Peyer's patch (tissue), 4 donors: ENCODE results near the gene GTF2A2. TPM values are rescaled to one million over a fixed set of nuclear protein-coding genes. Genes with fewer than 3 reads are reported as not detected.

Experiments used
- DNase-seq, 3 donors: peaks; one replicate each; pipeline ENCODE4 v3.0.0-alpha.2; 2017 to 2019
- H3K27ac ChIP-seq, 4 donors: fragments of 200-600 bp; sonication (generic); one replicate each; pipeline ENCODE4 v1.5.1; 2016 to 2019
- H3K27me3 ChIP-seq, 2 donors: fragments of 200-600 bp; sonication (generic); one replicate each; pipeline ENCODE4 v1.5.1; 2019
- H3K36me3 ChIP-seq, 3 donors: fragments of 200-600 bp; sonication (generic); one replicate each; pipeline ENCODE4 v1.5.1; 2016 to 2019
- H3K4me1 ChIP-seq, 4 donors: fragments of 200-600 bp; sonication (generic); one replicate each; pipeline ENCODE4 v1.5.1; 2016 to 2019
- H3K4me3 ChIP-seq, 4 donors: fragments of 200-600 bp; sonication (generic); 1 replicate in 3 of 4; 2 replicates in 1 of 4; pipeline ENCODE4 v1.5.1; 2016 to 2019; ENCODE audit warnings: mild to moderate bottlenecking in 1 of 4
- H3K9me3 ChIP-seq, 4 donors: fragments of 200-600 bp; sonication (generic); one replicate each; pipeline ENCODE4 v1.5.1; 2016 to 2019; ENCODE audit warnings: mild to moderate bottlenecking in 1 of 4
- POLR2A ChIP-seq, 2 donors: fragments of 450-650 bp; IDR thresholded peaks; one replicate each; pipeline ENCODE4 v1.5.1; 2017; ENCODE audit warnings: antibody characterized with exemption in 2 of 2, mild to moderate bottlenecking in 2 of 2, moderate library complexity in 2 of 2
- total RNA-seq, 4 donors: library from RNA; depleted of rRNA; stranded (reverse); fragments of >200 nt; gene quantifications; one replicate each; pipeline ENCODE4 v1.1.0, GENCODE V29; 2016
- TF ChIP-seq, protein P1 (sequence below), 6 experiments: fragments of 450-650 bp in 4 of 6; fragments of 200-600 bp in 2 of 6; sonication (generic) in 1 of 6; IDR thresholded peaks; one replicate each; pipeline ENCODE4 v1.5.1; 2017 to 2019; ENCODE audit warnings: antibody characterized with exemption in 6 of 6, mild to moderate bottlenecking in 3 of 6, moderate library complexity in 1 of 6

GTF2A2 gene
- total RNA-seq, 4 donors from 2014 or later, result 18.8 to 75.1 (median 22.9) TPM

DNA sequence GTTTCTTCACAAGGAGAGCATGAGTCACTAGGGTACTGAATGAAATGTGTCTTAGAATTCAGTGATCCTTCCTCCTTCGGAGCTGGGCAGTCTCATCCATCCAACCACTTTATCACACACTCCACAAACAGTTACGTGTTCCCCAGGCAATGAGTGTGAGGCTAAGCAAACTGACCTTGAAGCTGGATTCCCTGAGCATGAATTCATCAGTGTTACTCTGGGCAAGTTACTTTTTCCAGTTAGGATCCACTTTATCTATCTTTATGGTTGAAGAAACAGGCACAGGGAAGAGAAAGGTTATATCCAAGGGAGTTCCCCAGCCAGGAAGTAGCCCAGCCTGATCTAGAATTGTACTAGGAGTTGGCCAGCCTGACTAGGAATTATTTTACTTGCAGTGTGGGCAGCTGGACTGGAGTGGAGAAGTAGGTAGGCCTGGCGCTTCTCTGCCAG lies 62.8 kb downstream of the GTF2A2 start:
- Histone ChIP-seq H3K36me3 (no peaks in the 10 kb centered on the region), H3K4me1 (peaks cover 0 to 19% (median 9%) of the 10 kb centered on the region in 4 donors), H3K4me3 (peak overlapping the region in 1 of 4 donors; percentile 11), H3K27me3 (no peaks in the 10 kb centered on the region), H3K9me3 (no peaks in the 10 kb centered on the region), H3K27ac (peak overlapping the region in 3 of 4 donors; percentile 78 to 95 (median 89))
- no peak for TF ChIP-seq POLR2A (IDR thresholded peaks at IDR 0.05)
- TF ChIP-seq, protein P1, sequence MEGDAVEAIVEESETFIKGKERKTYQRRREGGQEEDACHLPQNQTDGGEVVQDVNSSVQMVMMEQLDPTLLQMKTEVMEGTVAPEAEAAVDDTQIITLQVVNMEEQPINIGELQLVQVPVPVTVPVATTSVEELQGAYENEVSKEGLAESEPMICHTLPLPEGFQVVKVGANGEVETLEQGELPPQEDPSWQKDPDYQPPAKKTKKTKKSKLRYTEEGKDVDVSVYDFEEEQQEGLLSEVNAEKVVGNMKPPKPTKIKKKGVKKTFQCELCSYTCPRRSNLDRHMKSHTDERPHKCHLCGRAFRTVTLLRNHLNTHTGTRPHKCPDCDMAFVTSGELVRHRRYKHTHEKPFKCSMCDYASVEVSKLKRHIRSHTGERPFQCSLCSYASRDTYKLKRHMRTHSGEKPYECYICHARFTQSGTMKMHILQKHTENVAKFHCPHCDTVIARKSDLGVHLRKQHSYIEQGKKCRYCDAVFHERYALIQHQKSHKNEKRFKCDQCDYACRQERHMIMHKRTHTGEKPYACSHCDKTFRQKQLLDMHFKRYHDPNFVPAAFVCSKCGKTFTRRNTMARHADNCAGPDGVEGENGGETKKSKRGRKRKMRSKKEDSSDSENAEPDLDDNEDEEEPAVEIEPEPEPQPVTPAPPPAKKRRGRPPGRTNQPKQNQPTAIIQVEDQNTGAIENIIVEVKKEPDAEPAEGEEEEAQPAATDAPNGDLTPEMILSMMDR (IDR thresholded peaks at IDR 0.05), result no peak
- peak in 1 of 3 donors; percentile 71 for DNase-seq

DNA sequence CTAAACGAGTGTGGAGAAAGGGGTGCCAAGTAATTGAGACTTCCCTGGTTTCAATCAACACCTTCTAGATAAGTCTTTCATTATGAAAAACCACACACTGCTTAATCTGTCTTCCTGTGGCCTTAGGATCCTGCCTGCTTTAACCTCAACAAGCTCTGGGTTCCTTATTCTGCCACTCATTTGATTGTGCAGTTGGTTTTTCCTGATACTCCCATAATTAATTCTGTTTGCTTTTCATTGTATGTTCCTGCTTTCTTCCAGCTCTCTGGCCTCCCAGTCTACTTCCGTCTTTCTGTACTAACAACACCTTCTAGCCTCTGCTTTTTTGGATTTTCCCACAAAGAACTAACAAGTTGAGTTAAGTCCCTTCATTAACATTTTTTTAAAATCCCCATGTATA lies 66.0 kb downstream of the GTF2A2 start:
- peak overlapping the region in 3 of 4 donors; percentile 40 to 81 (median 67) for H3K27ac ChIP-seq
- H3K4me3 ChIP-seq, result no peak overlapping the region
- peaks cover 0 to 22% (median 9%) of the 10 kb centered on the region in 4 donors for H3K4me1 ChIP-seq

DNA sequence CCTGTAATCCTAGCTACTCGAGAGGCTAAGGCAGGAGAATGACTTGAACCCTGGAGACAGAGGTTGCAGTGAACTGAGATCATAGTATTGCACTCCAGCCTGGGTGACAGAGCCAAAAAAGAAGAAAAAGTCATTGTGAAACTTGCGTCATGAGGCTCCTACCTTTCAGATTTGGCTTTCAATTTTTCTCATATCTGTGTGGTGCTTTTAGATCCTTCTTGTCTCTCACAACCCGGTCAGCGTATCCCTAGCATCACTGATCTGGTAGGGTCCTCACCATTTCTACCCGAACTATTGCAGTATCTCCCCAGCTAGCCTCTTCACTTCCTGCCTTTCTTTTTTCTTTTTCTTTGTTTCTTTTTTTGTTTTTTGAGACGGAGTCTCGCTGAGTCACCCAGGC lies 67.3 kb downstream of the GTF2A2 start:
- DNase-seq, result no peak
- no peaks in the 10 kb centered on the region for H3K27me3 ChIP-seq
- no peaks in the 10 kb centered on the region for H3K9me3 ChIP-seq
- TF ChIP-seq, protein P1 (IDR thresholded peaks at IDR 0.05), result no peak
- no peak for TF ChIP-seq POLR2A (IDR thresholded peaks at IDR 0.05)
- H3K4me1 ChIP-seq, result peaks cover 0 to 14% (median 4%) of the 10 kb centered on the region in 4 donors
- H3K27ac ChIP-seq, result no peak overlapping the region
- no peak overlapping the region for H3K4me3 ChIP-seq
- H3K36me3 ChIP-seq, result no peaks in the 10 kb centered on the region

More for the DNA sequence above, 66.0 kb downstream of the GTF2A2 start:
- no peaks in the 10 kb centered on the region for H3K36me3 ChIP-seq
- H3K27me3 ChIP-seq, result no peaks in the 10 kb centered on the region
- DNase-seq, result no peak
- no peaks in the 10 kb centered on the region for H3K9me3 ChIP-seq
- TF ChIP-seq, protein P1 (IDR thresholded peaks at IDR 0.05), result no peak
- no peak for TF ChIP-seq POLR2A (IDR thresholded peaks at IDR 0.05)

Other genes starting within 250 kb of the GTF2A2 start
- 1 to 10 TPM in 1 of 4 donors, under 1 TPM in 2, not detected in 1; 0.53 to 2.0 (median 0.83) TPM for gene FAM81A, start 219.3 kb downstream of the GTF2A2 start, total RNA-seq
- gene GCNT3, start 45.7 kb downstream of the GTF2A2 start, total RNA-seq, result 100 to 1,000 TPM in 1 of 4 donors, 10 to 100 TPM in 3; 30.5 to 112 (median 77.6) TPM
- 100 to 1,000 TPM; 134 to 261 (median 147) TPM for gene BNIP2, start 31.8 kb upstream of the GTF2A2 start, total RNA-seq